Stimulated activated CD4-positive, alpha-beta T cell treated with anti-CD3 and anti-CD28 coated beads, Interleukin-12 subunit alpha, Interleukin-12 subunit beta, amount 100 ng/mL, for 4 hours (primary cell): ENCODE data around the gene FOXJ3.

Experiments
- DNase-seq: peaks from one replicate; pipeline ENCODE4 v3.0.0-alpha.2; 2020

FOXJ3 gene

GRCh38 chr1:42183210-42183956, 151.7 kb downstream of the FOXJ3 start:
- DNase-seq = no peak

- DNase-seq = no peak
Measured at GRCh38 chr1:42181687-42182086, 153.3 kb downstream of the FOXJ3 start.

GRCh38 chr1:42179900-42180329, 155.1 kb downstream of the FOXJ3 start:
- DNase-seq = no peak

GRCh38 chr1:42179275-42179674, 155.8 kb downstream of the FOXJ3 start:
- no peak for DNase-seq

GRCh38 chr1:42178249-42178648, 156.8 kb downstream of the FOXJ3 start:
- no peak for DNase-seq

GRCh38 chr1:42177541-42177981, 157.5 kb downstream of the FOXJ3 start:
- no peak for DNase-seq

GRCh38 chr1:42176902-42177519, 158.0 kb downstream of the FOXJ3 start:
- no peak for DNase-seq

- DNase-seq = no peak
Measured at GRCh38 chr1:42175314-42176054, 159.6 kb downstream of the FOXJ3 start.

GRCh38 chr1:42173961-42174735, 160.9 kb downstream of the FOXJ3 start:
- no peak for DNase-seq

- DNase-seq = peak; percentile 65
Measured at GRCh38 chr1:42173155-42173933, 161.7 kb downstream of the FOXJ3 start.

GRCh38 chr1:42172381-42173133, 162.5 kb downstream of the FOXJ3 start:
- no peak for DNase-seq

GRCh38 chr1:42171679-42172266, 163.3 kb downstream of the FOXJ3 start:
- no peak for DNase-seq

- DNase-seq = no peak
Measured at GRCh38 chr1:42170779-42171621, 164.0 kb downstream of the FOXJ3 start.

GRCh38 chr1:42168763-42169162, 166.3 kb downstream of the FOXJ3 start:
- DNase-seq = no peak

GRCh38 chr1:42168391-42168670, 166.7 kb downstream of the FOXJ3 start:
- no peak for DNase-seq

GRCh38 chr1:42167611-42168390, 167.2 kb downstream of the FOXJ3 start:
- no peak for DNase-seq

- DNase-seq = no peak
Measured at GRCh38 chr1:42165511-42166210, 169.4 kb downstream of the FOXJ3 start.

- DNase-seq = no peak
Measured at GRCh38 chr1:42164551-42165420, 170.2 kb downstream of the FOXJ3 start, which contains the start of gene GUCA2A. Gene GUCA2A, minus strand, starts transcription at chr1:42164745. Its CDS starts 33 bp downstream, at chr1:42164712.
